Fibroblast of mammary gland (primary cell): ENCODE data around the gene KIF16B.

Experiments used
- DNase-seq: peaks from one replicate; pipeline ENCODE4 v3.0.0-alpha.2; 2010; ENCODE audit warnings: low read depth
- H3K4me3 ChIP-seq: 2 replicates; pipeline ENCODE4 v1.5.1; 2011; ENCODE audit warnings: low read depth, mild to moderate bottlenecking, low read length, moderate library complexity; ENCODE audit not compliant: control insufficient read depth
- TF ChIP-seq, protein P1 (sequence below): conservative IDR thresholded peaks from 2 replicates; pipeline ENCODE4 v1.5.1; 2011; ENCODE audit warnings: low read depth, low read length, inconsistent platforms; ENCODE audit not compliant: control insufficient read depth, insufficient read depth

KIF16B gene

GRCh38 chr20:16459019-16459700, 114.1 kb downstream of the KIF16B start:
- H3K4me3 ChIP-seq, result no peak overlapping the region
- DNase-seq, result peak; percentile 93
- TF ChIP-seq, protein P1, sequence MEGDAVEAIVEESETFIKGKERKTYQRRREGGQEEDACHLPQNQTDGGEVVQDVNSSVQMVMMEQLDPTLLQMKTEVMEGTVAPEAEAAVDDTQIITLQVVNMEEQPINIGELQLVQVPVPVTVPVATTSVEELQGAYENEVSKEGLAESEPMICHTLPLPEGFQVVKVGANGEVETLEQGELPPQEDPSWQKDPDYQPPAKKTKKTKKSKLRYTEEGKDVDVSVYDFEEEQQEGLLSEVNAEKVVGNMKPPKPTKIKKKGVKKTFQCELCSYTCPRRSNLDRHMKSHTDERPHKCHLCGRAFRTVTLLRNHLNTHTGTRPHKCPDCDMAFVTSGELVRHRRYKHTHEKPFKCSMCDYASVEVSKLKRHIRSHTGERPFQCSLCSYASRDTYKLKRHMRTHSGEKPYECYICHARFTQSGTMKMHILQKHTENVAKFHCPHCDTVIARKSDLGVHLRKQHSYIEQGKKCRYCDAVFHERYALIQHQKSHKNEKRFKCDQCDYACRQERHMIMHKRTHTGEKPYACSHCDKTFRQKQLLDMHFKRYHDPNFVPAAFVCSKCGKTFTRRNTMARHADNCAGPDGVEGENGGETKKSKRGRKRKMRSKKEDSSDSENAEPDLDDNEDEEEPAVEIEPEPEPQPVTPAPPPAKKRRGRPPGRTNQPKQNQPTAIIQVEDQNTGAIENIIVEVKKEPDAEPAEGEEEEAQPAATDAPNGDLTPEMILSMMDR, result no peak

GRCh38 chr20:16457514-16457913, 115.7 kb downstream of the KIF16B start:
- TF ChIP-seq, protein P1, result no peak
- no peak for DNase-seq
- no peak overlapping the region for H3K4me3 ChIP-seq

GRCh38 chr20:16455324-16455723, 117.9 kb downstream of the KIF16B start:
- TF ChIP-seq, protein P1, result no peak
- no peak for DNase-seq
- no peak overlapping the region for H3K4me3 ChIP-seq

- no peak overlapping the region for H3K4me3 ChIP-seq
- no peak for DNase-seq
- TF ChIP-seq, protein P1, result no peak
Observed at GRCh38 chr20:16451982-16452381, 121.3 kb downstream of the KIF16B start.

- DNase-seq, result no peak
- TF ChIP-seq, protein P1, result no peak
- H3K4me3 ChIP-seq, result no peak overlapping the region
Observed at GRCh38 chr20:16451001-16451400, 122.2 kb downstream of the KIF16B start.

- TF ChIP-seq, protein P1, result no peak
- no peak overlapping the region for H3K4me3 ChIP-seq
- no peak for DNase-seq
Observed at GRCh38 chr20:16446991-16447390, 126.3 kb downstream of the KIF16B start.

- H3K4me3 ChIP-seq, result no peak overlapping the region
- no peak for DNase-seq
- TF ChIP-seq, protein P1, result no peak
Observed at GRCh38 chr20:16446246-16446645, 127.0 kb downstream of the KIF16B start.
